CD4-positive, alpha-beta T cell treated with Interleukin-17A for 4 hours (primary cell): ENCODE results near the gene ASB16.

Experiments
- DNase-seq: peaks from one replicate; pipeline ENCODE4 v3.0.0-alpha.2; 2020; ENCODE audit warnings: mixed read lengths

The ASB16 gene

DNA sequence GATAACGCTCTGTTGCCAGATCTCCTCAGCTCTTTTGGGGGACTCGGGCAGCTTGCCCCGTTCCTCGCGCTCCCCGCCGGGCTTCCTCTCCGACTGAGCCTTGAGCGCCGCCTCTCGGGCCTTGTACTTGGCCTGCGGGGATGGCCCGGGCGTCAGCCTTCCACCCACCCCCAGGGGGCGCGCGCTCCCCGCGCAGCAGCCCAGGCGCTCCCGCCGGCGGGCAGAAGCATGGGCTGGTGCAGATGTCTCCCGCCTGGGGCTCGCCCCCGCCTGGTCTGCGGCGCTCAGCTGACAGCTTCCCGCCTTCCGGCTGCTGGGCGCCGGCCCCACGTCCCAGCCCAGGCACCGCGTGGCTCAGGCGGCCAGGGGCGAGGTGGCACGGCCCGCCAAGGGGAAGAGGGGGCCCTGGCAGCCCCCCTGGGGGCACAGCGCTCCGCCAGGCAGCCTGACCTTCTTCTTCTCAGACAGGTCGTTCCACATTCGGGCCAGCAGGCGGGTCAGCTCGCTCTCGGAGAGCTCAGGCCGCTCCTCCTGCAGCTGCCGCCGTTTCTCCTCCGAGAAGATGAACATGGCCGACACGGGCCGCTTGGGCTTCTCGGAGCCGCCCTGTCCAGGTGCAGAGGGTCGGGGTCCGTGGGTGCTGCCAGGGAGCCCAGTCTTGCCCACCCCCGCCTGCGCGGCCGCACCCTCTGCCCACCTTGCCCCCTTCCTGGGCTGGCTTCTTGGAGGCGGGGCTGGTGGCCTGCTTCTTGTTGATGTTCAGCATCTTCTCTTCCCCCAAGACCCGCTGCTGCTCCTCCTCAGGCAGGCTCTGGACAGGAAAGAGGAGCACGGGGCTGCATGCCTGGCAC is 40.1 kb downstream of the ASB16 start:
- peak; percentile 94 for DNase-seq

DNA sequence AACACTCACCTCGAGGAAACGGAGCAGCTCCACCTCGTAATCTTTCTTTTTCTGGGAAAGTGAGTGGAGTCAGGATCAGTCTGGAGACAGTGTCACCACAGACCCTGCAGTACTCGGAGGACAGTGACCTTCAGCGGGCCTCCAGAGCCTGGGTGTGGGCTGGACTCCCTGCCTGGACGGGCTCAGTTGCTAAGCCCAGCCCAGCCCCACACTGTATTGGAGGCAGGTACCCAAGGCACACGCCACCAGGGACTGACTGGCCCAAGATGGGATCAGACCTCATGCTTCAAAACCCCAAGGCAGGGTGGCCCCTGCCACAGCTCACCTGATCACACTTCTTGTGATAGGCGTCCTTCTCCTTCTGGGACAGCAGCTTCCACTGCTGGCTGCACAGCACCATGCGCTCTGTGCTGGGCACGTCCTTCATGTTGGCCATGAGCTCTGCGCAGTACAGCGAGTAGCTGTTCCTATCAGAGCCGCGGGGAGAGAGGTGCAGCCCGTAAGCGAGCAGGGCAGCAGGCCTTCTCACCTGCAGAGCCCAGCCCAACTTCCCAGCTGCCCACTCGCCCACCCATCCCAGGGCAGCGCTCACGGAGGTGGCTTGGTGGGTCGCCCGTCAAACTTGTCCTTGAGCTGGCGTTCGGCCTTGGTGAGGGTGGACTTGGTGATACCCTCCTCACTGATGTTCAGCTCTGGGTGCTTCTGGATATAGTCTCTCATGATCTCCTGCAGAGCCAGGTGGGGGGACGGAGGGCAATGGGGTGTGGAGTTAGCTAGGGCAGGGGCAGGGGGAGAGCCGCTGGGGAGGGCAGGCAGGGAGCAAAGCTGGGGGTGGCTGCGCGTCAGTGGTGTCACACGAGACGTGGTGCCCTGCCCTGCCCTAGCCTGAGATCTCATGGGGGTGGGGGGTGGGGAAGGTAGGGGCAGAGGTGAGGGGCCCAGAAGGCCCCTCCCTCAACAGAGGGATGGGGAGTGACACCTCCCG is 41.1 kb downstream of the ASB16 start:
- no peak for DNase-seq

DNA sequence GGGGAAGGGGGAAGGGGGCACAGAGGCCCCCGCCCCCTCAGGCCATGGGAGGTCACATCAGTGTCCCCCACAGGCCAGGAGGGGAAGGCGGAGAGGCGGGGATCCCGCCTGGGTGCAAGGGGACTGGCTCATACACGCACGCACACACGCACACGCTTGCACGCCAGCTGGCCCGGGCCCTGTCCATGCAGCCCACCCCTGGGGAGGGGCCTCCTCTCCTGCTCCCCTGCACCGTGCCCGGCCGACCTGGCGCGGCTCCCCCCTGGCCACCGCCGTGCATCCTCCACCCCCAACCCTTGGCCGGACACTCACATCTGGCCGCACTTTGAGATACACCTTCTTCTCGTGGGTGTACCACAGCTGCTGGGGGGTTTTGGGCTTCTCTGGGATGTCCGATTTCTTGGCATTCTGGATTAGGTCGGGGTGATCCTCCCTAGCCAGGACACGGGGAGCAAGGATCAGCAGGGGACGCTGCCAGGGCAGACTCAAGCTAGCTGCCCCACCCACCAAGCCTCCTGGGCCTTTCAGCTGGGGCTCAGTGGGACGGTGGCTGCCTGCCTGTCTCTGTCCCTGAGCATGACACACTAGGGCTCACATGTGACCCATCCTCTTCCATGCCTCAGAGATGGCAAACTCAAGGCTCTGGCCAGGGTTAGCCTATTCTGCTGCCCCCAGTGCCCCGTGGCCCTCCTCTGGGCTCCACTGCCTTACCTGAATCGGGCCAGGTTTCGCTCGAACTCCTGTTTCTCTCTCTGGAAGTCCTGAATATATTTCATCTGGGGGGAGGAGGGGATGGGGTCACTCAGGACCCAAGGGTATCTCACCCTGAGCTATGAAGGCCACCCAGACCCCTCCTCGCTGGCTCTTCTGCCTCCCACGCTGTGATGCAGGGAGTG is 42.3 kb downstream of the ASB16 start:
- DNase-seq, result no peak

DNA sequence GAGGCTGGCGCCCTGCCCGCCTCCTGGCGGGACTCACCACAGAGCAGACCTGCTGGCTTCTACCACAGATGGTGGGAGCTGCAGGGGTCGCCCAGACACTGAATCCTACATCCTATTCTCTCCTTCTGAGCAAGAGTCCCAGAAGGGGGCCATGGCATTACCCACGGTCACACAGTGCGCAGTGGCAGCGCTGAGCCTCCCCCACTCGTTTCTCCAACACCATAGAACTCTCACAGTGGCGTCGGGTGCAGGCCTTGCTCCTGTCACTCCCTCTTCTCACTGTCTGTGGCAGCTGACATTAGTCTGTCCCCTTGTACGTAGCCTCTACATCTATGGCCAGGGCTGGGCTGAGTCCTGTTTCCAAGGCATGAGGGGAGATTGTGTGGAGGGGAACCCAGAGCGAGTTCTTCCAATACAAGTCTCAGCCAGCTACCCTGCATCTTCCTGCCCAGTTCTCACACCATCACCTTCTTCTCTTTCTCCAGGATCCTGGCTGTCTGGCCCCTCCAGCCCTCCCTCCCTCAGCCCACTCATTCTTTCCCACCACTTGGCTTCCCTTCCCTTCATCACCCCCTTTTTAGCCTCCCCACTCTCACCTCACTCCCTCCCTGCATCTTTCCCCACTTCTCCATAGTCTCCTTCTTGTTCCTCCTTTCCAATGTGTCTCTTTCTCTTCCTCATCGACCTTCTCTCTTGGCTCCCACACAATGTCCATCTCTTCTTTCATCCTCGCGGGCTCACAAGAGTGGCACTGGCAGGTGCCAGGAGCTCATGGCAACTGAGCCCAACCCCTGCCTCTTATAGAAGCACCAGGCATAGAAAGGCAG is 43.1 kb downstream of the ASB16 start:
- no peak for DNase-seq

DNA sequence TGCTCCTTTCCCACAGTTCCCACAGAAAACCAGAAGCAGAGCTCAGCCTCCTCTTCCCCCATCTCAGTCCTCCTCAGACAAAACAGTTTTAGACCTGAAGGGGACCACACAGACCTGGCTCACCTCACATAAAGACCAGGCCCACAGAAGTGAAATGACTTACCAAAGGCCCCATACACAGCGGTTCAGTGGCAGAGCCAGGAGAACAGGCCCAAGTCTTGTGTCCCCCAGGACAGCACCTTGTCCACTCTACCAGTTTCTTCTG is 43.7 kb downstream of the ASB16 start:
- DNase-seq, result no peak

DNA sequence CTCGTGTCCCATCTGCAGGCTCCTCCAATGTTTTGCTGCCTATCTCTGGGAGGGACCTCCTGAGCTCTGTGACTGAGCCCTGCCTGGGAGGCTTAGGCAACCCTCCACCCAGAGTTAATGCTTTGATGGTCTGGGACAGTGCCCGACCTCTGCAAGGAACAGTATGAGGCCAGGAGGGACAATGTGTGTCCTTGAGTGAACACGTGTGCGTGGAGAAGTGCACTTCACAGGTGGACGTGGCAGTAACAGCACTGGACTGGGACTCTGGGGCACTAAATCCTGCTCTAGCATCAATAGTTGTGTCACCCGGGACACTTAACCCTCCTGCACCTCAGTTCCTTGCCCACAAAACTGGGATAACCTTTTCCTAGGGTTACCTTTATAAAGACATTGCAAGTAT is 44.4 kb downstream of the ASB16 start:
- DNase-seq, result no peak

DNA sequence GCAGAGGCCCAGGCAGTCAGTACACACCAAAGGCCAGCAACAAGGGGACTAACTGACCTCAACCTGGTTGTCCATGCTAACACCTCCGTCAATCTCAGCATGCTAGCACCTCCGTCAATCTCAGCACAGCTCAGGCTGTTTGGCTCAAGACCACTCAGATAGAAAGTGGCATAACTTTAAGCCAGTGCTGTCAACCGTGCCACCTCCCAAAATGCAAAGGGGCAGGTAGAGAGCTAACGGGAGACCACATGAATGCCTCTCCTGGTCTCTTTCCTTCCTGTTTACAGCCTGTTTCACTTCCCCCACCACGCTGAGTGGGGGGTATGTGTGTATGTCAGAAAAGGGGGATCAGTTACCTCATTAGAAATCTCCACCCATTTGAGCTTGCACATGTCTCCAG is 45.7 kb downstream of the ASB16 start:
- peak; percentile 72 for DNase-seq

DNA sequence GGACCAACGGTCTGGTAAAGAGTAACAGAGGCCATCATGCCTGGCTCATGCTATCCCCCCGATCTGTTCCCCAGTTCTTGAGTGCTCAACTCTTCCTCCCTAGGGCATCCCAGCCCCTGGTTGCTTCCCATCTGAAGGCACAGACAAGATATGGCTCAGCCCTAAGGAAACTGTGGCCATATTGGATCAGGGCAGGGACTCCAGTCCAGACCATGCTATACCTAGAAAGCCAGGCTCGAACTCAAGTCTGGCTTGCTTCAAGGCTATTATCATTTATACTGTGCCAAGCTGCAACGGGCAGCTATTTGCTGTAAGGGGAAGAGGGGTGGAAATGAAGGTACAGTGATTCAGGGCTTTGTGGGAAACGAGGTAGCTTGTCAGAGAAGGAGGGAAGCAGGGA is 46.2 kb downstream of the ASB16 start:
- DNase-seq, result peak; percentile 23

DNA sequence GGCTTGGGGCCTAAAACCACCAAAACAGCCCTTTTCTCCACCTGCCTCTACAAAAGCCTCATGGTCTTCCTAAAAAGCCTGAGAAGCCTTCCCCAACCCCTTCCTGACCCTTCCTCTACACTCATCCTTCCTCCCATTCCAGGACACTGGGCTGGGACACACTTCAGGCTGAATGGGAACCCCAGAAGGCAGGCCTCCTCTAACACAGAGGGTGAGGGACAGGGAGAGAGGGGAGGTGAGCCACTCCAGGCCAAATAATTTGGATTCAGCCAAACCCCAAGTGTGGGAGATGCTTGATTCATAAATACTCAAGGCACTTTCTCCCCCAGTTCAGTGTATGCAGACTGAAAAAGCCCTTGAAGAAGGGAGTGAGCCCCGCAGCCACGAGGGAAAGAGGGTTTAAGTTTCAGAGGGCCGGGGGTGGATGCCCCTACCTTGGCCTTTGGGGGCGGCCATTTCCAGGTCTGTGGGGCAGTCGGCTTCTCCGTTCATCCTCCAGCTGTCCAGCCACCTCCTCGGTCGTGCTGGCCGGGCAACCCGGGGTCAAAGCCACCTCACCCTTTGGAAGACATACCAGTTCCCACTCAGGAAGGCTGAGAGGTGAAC is 47.3 kb downstream of the ASB16 start:
- peak; percentile 25 for DNase-seq

DNA sequence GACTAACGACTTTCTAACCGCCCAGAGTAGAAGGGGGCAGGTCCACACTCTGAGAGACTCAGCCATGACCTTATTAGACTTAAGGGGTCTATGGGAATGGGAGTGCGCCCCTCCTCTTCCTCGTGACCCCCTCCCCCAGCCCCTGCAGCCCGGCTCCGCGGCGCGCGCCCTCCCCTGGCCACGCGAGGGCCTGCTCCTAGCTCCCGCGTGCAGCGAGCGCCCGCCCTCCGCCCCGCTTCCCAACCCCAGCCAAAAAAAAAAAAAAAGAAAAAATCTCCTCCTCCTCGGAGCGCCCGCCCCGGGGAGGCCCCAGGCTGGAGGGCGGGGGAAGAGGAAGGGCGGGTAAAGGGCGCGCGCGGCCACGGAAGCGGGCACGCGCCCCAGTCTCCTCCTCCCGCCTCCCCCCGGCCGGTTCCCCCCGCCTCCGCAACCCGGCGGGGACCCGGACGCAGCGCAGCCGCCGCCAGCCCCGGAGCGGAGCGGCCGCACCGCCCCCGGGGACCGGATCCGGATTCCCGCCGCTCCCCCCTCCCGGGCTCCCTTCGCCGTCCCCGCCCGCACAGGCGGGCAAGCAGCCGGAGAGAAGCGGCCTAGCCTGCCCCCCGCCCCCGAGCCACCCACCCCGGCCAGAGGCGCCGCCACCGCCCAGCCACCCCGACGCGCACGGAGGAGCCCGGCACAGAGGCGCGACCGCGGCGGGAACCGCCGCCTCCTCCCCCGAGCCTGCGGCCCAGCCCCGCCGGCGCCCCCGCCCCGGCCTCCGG is 48.0 kb downstream of the ASB16 start:
- peak; percentile 92 for DNase-seq

DNA sequence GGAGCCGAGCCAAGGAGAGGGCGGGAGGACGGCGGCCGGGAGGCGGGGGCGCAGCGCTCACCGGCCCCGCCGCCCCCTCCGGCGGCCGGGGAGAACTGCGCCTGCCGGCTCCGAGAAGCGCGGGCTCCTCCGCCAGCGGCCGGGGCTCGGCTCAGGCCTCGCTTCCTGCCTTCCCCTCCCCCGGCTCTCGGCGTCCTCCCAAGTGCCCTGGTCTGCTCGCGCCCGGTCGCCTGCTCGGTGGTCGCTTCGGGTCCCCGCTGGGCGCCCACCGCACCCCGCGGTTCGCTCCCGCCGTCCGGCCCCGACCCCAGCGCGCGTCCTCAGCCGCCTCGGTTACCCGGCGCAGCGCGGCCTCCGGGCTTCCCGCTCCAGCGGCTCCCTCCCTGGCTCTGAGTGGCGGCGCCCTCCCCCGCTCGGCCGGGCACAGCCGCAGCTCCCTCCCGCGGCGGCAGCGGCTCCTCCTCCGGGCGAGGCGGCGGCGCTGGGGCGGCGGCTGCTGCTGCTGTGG is 48.7 kb downstream of the ASB16 start:
- peak; percentile 75 for DNase-seq

DNA sequence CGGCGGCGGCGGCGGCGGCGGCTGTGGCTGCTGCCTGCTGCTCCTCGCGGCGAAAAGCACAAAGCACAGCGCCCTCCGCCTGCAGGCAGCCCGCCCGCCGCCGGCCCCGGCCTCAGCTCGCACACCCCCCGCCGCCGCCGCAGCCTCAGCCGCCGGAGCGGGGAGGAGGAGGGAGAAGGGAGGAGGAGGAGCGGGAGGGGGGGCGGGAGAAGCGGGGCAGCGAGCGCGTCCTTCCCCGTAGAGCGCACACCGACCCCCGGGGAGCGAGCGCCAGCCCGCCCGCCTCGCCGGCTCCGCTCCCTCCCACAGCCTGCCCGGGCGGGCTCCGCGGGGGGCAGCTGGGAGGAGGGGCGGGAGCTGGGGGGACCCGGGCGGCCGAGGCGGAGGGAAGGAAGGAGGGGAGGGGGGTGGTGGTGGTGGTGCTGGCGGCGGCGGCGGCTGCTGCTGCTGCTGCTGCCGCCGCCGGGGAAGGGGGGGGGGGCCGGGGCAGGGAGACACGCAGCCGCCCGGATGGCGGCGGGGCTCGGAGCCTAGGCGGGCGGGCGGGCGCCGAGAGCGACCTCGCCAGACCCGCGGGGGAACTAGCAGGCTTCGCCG is 49.2 kb downstream of the ASB16 start, which contains the start of gene UBTF:
UBTF (minus strand) TSS at position 60 of the 597 bp plus-strand sequence. CDS start 1,446 bp downstream, outside the sequence.
- peak; percentile 85 for DNase-seq

DNA sequence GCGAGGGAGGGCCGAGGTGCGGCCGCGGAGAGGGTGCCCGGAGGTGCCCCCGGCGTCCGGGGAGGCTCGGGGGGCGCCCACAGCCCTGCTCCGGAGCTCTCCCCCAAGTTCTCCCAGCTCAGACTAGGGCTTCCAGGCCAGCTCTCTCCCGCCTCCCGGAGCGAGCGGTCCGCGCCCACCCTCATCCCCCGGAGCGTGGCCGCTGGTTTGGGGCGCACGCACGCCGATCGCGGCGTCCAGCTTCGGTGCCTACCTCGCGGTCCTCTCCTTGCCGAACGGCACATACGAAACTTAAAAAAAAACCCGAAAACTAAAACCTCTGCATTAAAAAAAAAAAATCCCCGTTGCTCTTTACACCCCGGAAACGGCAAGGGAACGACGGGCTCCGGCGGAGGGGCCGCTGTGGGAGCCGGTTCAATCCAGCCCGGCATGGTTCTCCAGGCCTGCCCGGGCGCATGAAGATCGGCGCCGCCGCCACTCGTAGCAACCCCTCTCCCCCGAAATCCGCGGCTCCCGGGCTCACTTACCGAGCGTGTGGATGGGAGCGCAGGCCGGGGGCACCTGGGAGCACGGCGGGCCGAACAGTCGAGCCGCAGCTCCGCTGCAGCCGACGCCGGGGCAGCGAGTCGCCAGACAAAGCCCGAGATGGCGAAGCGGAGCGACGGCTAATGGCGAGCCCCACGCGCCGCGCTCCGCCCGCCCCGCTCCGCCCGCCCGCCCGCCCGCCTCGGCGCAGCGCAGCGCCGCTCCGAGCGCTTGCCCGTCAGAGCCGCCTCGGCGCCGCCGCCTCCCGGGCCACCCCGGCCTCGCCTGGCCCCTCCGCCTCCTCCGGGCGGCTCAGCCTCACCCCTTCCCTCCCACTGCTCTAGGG is 49.9 kb downstream of the ASB16 start:
- peak; percentile 66 for DNase-seq

DNA sequence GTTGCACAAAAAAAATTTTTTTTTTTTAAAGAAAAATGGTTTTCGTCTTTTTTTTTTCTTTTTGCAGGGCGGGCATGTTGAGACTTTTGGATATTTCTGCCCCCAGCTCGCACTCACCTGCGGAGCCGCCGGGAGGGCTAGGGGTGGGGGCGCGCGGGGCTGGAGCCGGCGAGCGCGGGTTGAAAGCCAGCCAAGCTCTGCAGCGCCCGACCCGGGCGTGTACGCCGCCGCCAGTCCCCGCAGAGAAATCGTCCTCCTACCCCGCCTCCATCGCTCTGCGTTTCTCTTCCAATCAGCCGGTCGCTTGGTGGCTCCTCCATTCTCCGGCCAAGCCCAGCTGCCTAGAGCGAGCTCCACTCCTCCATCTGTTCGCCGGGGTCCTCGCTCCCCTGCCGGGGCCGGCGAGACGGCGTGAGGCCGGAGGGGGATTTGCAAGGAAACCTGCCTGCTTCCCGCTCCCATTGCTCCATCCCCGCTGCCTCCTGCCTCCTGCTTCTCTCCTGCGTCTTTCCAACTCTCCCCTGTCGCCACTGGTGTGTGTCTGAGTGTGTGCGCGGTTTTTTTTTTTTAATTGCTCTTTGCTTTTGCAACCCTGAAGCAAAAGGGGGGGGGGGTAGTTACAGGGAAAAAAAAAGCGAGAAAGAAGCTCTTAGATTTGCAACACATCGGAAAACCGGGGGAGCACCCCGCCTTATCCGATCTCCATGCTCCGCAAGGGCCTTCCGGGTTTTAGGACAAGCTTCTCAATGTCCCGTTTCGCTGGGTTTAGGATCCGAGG is 50.8 kb downstream of the ASB16 start:
- DNase-seq, result peak; percentile 75

DNA sequence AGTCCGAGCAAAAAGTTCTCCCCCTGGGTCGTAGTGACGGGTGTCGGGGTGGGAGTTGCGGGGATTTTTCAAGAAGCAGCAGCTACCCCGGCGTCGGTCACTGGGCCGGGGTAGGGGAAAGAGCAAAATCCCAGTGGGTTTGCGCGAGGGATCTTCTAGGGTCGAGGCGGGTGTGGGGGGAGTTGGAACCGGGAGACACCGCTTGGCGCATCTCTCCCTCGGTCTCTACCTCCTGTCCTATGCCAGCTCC is 51.3 kb downstream of the ASB16 start:
- no peak for DNase-seq

DNA sequence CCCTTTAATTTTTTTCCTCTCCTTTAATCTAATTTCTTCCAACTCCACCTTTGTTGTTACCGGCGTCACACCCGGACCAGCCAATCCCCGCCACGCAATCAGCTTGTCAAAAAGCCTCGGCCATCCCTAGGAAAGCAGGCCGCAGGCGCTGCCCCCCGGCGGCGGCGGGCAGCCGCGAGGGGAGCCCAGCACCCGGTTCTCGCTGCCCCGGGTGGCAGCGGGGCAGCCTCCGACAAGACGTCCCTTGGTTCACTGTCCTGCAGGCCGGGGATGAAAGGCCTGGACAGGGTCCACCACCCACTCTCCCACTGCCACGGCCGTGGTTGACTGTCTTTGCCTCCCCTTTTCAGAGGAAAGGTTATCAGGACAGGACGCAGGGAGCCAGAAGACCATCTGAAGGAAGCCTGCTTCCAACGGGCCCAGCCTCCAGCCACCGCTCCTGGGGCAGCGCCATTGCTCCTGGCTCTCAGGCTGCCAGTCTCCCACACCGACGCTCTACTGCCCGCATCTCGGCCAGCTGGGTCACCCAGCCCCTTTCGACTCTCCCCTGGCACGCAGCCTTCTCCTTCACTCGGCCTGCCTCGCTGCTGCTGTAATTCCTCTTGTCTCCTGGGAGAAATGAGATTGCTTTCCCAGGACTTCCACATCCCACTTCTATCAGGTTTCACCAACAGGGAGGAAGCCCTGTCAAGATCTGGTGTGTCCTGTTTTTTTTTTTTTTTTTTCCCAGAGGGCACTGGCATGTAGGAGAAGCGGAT is 51.8 kb downstream of the ASB16 start:
- DNase-seq, result peak; percentile 68

DNA sequence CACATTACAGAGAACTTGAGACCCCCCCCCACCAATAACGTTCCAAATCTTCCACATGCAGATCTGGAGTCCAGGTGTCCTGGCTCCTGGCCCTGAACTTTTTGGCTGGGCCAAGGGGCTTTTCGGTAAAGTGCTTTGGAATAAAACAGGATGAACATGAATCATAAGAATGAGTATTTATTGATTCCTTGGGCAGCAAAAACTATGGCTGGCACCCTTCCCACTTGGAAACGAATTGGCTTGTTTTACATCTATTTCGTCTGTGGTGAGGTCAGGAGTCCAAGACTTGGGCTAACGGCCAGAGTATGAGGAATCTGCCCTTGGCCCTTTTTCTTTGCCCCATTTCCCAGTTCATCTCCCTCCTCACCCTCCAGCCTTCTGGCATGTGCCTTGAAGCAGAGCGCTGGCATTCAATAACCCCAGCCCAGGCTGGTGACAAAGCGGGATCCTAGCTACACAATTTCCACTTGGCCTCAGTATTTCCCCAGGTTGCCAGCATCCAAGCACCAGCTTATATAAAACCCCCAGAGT is 53.1 kb downstream of the ASB16 start:
- no peak for DNase-seq
